GM12891 (cell line): ENCODE data around the gene IREB2.

Source experiments
- PAX5 ChIP-seq: IDR thresholded peaks from 2 replicates; pipeline ENCODE4 v1.6.1; 2011; ENCODE audit warnings: low read length, moderate library complexity, mild to moderate bottlenecking; ENCODE audit not compliant: insufficient read depth, severe bottlenecking
- POLR2A ChIP-seq: IDR thresholded peaks from 2 replicates; pipeline ENCODE4 v1.6.1; 2011; ENCODE audit warnings: low read depth, low read length, control low read depth
- POLR2AphosphoS5 ChIP-seq: IDR thresholded peaks from 2 replicates; pipeline ENCODE4 v1.6.1; 2011; ENCODE audit warnings: low read depth, low read length, control low read depth
- SPI1 ChIP-seq: IDR thresholded peaks from 2 replicates; pipeline ENCODE4 v1.6.1; 2011; ENCODE audit warnings: low read depth, low read length, control low read depth
- TAF1 ChIP-seq: IDR thresholded peaks from 2 replicates; pipeline ENCODE4 v1.6.1; 2011; ENCODE audit warnings: low read depth, low read length, control low read depth

DNA sequence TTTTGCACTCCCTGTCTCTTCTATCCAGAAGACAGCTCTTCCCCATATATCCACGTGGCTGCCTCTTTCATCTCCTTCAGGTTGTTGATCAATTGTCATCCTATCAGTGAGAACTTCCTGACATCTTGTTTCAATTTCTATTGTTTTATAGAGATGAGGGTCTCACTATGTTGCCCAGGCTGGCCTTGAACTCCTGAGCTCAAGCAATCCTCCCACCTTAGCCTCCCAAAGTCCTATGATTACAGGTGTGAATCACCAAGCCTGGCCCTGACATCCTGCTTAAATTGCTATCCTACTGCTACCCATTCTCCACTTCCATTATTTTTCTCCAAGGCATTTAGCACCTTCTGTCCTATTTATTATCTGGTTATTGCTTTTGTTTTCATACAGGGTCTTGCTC is 44.9 kb upstream of the IREB2 start:
- TF ChIP-seq TAF1 (no peak), POLR2A (no peak), POLR2AphosphoS5 (no peak), SPI1 (no peak), PAX5 (no peak)
